Astrocyte of the cerebellum (primary cell): ENCODE results near the gene TET1.
"Not testable (repeated sequence)": the region's sequence is repeated elsewhere in the genome, so short reads cannot be mapped to it uniquely, and the experiment has no call there.

Experiments used
- DNase-seq: peaks from one replicate; pipeline ENCODE4 v3.0.0-alpha.2; 2011; ENCODE audit warnings: low read depth
- H3K4me3 ChIP-seq: 2 replicates; pipeline ENCODE4 v1.5.1; 2011; ENCODE audit warnings: mild to moderate bottlenecking, low read depth, low read length, moderate library complexity
- CTCF ChIP-seq: IDR thresholded peaks from 2 replicates; pipeline ENCODE4 v1.5.1; 2012; ENCODE audit warnings: low read length, low read depth, moderate library complexity, mild to moderate bottlenecking; ENCODE audit errors: missing control alignments
- in situ Hi-C: cut with HindIII; loops from 2 replicates; pipeline ENCODE4 v1.10.0; 2017; ENCODE audit warnings: low sequenced_read_pairs

Gene TET1

DNA sequence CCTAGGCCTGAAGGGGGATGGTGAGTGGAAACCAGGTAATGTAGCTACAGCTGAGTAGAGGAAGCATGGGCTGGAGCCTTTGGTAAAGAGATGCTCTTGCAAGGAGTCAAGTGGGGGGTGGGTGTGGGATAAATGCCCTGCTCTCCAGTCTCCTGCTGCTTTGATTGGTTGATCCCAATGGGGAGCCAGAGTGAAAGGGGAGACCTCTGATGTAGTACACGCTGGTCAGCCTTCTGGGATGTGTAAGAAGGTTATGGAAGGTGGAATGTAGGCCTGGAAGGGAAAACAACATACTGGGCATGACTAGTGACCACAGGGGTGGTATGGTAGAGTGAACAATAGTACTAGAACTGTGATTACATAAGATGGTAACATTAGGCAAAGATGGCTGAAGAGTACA lies 44.3 kb downstream of the TET1 start:
- DNase-seq: no peak
- no peak for TF ChIP-seq CTCF
- no peak overlapping the region for H3K4me3 ChIP-seq
- in situ Hi-C loops: no loop called here

GRCh38 chr10:68606918-68607317 lies 46.8 kb downstream of the TET1 start:
- no peak for DNase-seq
- H3K4me3 ChIP-seq: no peak overlapping the region
- in situ Hi-C loops: no loop called here
- TF ChIP-seq CTCF: no peak

GRCh38 chr10:68610023-68610422 lies 49.9 kb downstream of the TET1 start:
- H3K4me3 ChIP-seq, in situ Hi-C loops, DNase-seq: not testable (repeated sequence)

- in situ Hi-C loops: no loop called here
- H3K4me3 ChIP-seq: no peak overlapping the region
- TF ChIP-seq CTCF: no peak
- DNase-seq: no peak
Measured at GRCh38 chr10:68611227-68611626, 51.1 kb downstream of the TET1 start.

DNA sequence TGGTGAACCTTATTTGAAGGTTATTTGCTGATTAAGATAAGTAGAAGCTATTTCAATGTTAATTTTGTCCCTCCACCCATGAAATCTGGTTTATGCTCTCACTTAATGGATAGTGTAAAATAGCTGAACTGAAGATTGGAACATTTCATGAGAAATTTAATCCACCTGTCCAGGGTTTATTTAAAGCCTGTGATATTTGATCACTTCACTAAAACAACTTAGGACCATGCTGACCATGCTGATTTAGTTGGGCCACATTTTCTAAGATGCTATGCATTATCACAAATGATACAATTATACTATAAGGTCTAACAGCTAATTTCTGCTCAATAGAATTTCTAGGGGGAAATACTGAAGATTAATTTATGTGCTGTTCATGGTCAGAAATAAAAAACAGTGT lies 53.8 kb downstream of the TET1 start:
- DNase-seq, in situ Hi-C loops, H3K4me3 ChIP-seq: not testable (repeated sequence)

GRCh38 chr10:68617691-68618090 lies 57.6 kb downstream of the TET1 start:
- in situ Hi-C loops, DNase-seq: not testable (repeated sequence)

GRCh38 chr10:68618234-68618633 lies 58.1 kb downstream of the TET1 start:
- in situ Hi-C loops: no loop called here
- DNase-seq: no peak
- no peak overlapping the region for H3K4me3 ChIP-seq
- TF ChIP-seq CTCF: no peak

More at GRCh38 chr10:68617691-68618090, 57.6 kb downstream of the TET1 start:
- H3K4me3 ChIP-seq: not testable (repeated sequence)

DNA sequence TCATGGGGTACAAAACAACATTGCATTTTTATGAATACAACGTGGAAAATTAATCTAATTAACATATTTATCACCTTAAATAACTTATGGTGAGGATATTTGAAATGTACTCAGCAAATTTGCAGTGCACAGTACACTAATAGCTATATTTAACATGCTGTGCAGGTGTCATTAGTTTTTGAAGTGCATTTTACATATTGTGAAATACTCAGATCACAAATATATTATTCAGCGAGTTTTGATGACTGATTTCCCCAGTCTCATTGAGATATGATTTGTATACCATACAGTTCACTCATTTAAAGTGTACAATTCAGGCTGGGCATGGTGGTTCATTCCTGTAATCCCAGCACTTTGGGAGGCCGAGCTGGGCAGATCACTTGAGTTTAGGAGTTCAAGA lies 59.5 kb downstream of the TET1 start:
- in situ Hi-C loops: no loop called here
- TF ChIP-seq CTCF: no peak
- H3K4me3 ChIP-seq: no peak overlapping the region
- no peak for DNase-seq
